Fibroblast of mammary gland (primary cell): ENCODE measurements around the gene TMC3.

ENCODE experiments used
- DNase-seq: peaks from one replicate; pipeline ENCODE4 v3.0.0-alpha.2; 2010; ENCODE audit warnings: low read depth
- H3K4me3 ChIP-seq: 2 replicates; pipeline ENCODE4 v1.5.1; 2011; ENCODE audit warnings: low read depth, mild to moderate bottlenecking, low read length, moderate library complexity; ENCODE audit not compliant: control insufficient read depth
- TF ChIP-seq, protein P1 (sequence below): conservative IDR thresholded peaks from 2 replicates; pipeline ENCODE4 v1.5.1; 2011; ENCODE audit warnings: low read depth, low read length, inconsistent platforms; ENCODE audit not compliant: control insufficient read depth, insufficient read depth

The TMC3 gene

GRCh38 chr15:81295486-81296121 lies 78.4 kb downstream of the TMC3 start:
- TF ChIP-seq, protein P1, sequence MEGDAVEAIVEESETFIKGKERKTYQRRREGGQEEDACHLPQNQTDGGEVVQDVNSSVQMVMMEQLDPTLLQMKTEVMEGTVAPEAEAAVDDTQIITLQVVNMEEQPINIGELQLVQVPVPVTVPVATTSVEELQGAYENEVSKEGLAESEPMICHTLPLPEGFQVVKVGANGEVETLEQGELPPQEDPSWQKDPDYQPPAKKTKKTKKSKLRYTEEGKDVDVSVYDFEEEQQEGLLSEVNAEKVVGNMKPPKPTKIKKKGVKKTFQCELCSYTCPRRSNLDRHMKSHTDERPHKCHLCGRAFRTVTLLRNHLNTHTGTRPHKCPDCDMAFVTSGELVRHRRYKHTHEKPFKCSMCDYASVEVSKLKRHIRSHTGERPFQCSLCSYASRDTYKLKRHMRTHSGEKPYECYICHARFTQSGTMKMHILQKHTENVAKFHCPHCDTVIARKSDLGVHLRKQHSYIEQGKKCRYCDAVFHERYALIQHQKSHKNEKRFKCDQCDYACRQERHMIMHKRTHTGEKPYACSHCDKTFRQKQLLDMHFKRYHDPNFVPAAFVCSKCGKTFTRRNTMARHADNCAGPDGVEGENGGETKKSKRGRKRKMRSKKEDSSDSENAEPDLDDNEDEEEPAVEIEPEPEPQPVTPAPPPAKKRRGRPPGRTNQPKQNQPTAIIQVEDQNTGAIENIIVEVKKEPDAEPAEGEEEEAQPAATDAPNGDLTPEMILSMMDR = no peak
- no peak overlapping the region for H3K4me3 ChIP-seq
- no peak for DNase-seq

DNA sequence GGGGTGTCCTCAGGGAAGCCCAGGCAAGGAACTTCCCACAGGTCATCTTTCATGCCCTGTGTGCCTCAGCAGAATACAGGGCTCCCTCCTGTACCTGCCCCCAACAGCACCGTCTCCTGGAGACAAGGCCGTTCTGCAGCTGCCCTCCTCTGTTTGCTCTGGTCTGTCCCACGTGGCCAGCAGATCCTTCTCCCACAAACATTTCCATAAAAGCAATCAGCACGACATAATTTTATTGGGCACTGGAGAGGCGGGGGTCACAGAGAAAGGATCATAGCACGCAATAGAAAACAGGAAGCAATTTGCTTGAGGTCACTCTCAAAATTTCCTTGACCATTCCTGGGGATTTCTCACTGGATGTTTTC lies 79.5 kb downstream of the TMC3 start:
- no peak for DNase-seq
- TF ChIP-seq, protein P1 = no peak
- no peak overlapping the region for H3K4me3 ChIP-seq

GRCh38 chr15:81293728-81294515 lies 80.1 kb downstream of the TMC3 start:
- TF ChIP-seq, protein P1 = no peak
- H3K4me3 ChIP-seq = no peak overlapping the region
- no peak for DNase-seq

DNA sequence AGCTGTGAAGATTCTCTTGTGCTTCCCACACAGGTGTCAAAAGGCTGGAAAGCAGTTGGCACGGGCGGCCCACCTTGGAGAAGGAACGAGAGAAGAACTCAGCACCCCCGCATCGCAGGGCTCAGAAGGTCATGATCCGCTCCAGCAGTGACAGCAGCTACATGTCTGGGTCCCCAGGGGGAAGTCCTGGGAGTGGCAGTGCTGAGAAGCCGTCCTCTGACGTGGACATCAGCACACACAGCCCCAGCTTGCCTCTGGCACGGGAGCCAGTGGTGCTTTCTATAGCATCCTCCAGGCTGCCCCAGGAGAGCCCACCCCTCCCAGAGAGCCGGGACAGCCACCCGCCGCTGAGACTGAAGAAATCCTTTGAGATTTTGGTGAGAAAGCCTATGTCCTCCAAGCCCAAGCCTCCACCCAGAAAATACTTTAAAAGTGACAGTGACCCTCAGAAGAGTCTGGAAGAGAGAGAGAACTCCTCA lies 81.5 kb downstream of the TMC3 start:
- TF ChIP-seq, protein P1 = no peak
- no peak for DNase-seq
- H3K4me3 ChIP-seq = no peak overlapping the region

DNA sequence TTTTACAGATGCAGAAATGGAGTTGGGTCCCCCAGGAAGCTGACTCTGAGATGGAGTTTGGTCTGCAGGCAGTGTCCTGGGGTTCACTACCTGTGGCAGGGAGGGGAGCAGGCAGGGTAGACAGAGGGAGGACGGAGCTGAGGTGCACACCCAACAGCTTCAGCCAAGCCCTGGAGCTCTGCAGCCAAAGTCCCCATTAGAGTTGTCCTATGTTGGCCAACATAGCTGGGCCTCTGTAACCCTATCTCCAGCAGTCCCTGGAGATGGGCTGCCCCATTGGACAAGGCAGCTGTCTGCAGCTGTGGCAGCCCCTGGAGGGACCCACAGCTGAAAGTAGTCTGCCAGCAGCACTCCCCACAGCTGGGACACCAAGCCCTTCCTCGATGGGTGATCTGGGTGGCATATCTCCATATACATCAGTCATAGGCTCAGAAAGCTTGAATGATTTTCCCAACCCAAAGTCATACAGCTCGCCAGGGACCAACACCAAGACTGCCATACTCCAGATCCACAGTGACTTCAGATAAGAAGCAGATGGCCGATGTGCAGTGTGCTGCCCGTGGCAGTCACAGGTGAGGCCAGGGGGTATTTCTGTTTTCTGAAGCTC lies 82.0 kb downstream of the TMC3 start:
- H3K4me3 ChIP-seq = no peak overlapping the region
- TF ChIP-seq, protein P1 = no peak
- no peak for DNase-seq

- TF ChIP-seq, protein P1 = no peak
- no peak overlapping the region for H3K4me3 ChIP-seq
- no peak for DNase-seq
These were observed 84.1 kb downstream of the TMC3 start for GRCh38 chr15:81289910-81290309.
